K562 (cell line): Measurements from ENCODE around the gene TTC21A. TPM values are rescaled to one million over a fixed set of nuclear protein-coding genes. Genes with fewer than 3 reads are reported as not detected.

Experiments
- BHLHE40 ChIP-seq: IDR thresholded peaks from 2 replicates; pipeline ENCODE4 v1.6.1; 2011; ENCODE audit warnings: low read length, improper control_type of control experiment
- CBFA2T2 ChIP-seq: fragments of 450-650 bp; conservative IDR thresholded peaks from 2 replicates; pipeline ENCODE4 v1.6.1; 2017; ENCODE audit warnings: mild to moderate bottlenecking
- JUND ChIP-seq, 2 experiments: IDR thresholded peaks; 2 replicates in 1 of 2; 3 replicates in 1 of 2; pipeline ENCODE4 v1.6.1; 2011; ENCODE audit warnings: borderline replicate concordance in 2 of 2, low read depth in 2 of 2, low read length in 2 of 2, improper control_type of control experiment in 1 of 2, missing biosample characterization in 1 of 2, missing genetic modification characterization in 1 of 2, missing genetic modification reagents in 1 of 2
- MEIS2 ChIP-seq: fragments of 450-650 bp; IDR thresholded peaks from 2 replicates; pipeline ENCODE4 v1.6.1; 2014; ENCODE audit warnings: mild to moderate bottlenecking; ENCODE audit not compliant: partially characterized antibody
- NFIX ChIP-seq: fragments of 250-450 bp; sonication (Bioruptor Pico); IDR thresholded peaks from 2 replicates; pipeline ENCODE4 v1.4.0; 2020; ENCODE audit warnings: low read depth, mild to moderate bottlenecking, moderate library complexity
- RBFOX2 ChIP-seq: fragments of 200-400 bp; formaldehyde crosslinking; IDR thresholded peaks from 2 replicates; pipeline ENCODE4 v1.6.1; 2017; ENCODE audit warnings: low read depth, mild to moderate bottlenecking, low read length, moderate library complexity
- SUPT5H ChIP-seq: fragments of 450-650 bp; IDR thresholded peaks from 2 replicates; pipeline ENCODE4 v1.6.1; 2016
- TEAD1 ChIP-seq, 2 experiments: fragments of 450-650 bp in 1 of 2; sonication (generic) in 1 of 2; formaldehyde crosslinking; IDR thresholded peaks; 2 replicates each; pipeline versions ENCODE4 v1.4.0 to v1.8.0; 2020 to 2022; ENCODE audit warnings: mild to moderate bottlenecking in 2 of 2, missing genetic modification reagents in 1 of 2
- U2AF2 ChIP-seq: fragments of 200-400 bp; formaldehyde crosslinking; optimal IDR thresholded peaks from 2 replicates; pipeline ENCODE3; 2017; ENCODE audit warnings: low read depth, mild to moderate bottlenecking, low read length
- ZNF766 ChIP-seq: fragments of 200-800 bp; sonication (Bioruptor generic); conservative IDR thresholded peaks from 2 replicates; pipeline ENCODE4 v1.6.1; 2016; ENCODE audit warnings: missing genetic modification characterization, missing compliant biosample characterization
- polyA plus RNA-seq, 8 experiments: library from polyadenylated mRNA; depleted of rRNA in 4 of 8; stranded (reverse) in 5 of 8; unstranded in 3 of 8; fragments of >200 nt; fragmentation: Nextera tagmentation in 2 of 8; fragmentation: Illumina TruSeq in 1 of 8; extraction: Ambion mirVana in 2 of 8; extraction: Trizol in 1 of 8; gene quantifications; 2 replicates each; pipeline versions ENCODE4 v1.2.1 to v1.2.3, GENCODE V29; 2011 to 2014; ENCODE audit warnings: inconsistent platforms in 1 of 8, missing spikeins in 1 of 8
- total RNA-seq, 7 experiments: library from RNA; depleted of rRNA in 6 of 7; stranded (reverse); fragments of >200 nt in 6 of 7; fragmentation: Illumina TruSeq in 2 of 7; extraction: Trizol in 2 of 7; gene quantifications; 2 replicates each; pipeline versions ENCODE4 v1.2.1 to v1.2.3, GENCODE V29; 2011 to 2021; ENCODE audit warnings: low replicate concordance in 1 of 7
- TF ChIP-seq, protein P1 (sequence below), 2 experiments: fragments of 150-350 bp in 1 of 2; IDR thresholded peaks; 2 replicates each; pipeline ENCODE4 v1.6.1; 2012 to 2016; ENCODE audit warnings: low read depth in 2 of 2, low read length in 2 of 2, mild to moderate bottlenecking in 1 of 2, moderate library complexity in 1 of 2
- TF ChIP-seq, protein P2 (sequence below): fragments of 250-450 bp; sonication (Bioruptor Pico); IDR thresholded peaks from 2 replicates; pipeline ENCODE4 v1.4.0; 2020; ENCODE audit warnings: borderline replicate concordance
- TF ChIP-seq, protein P3 (sequence below), 2 experiments: fragments of 450-650 bp; IDR thresholded peaks; 2 replicates each; pipeline ENCODE4 v1.6.1; 2018; ENCODE audit warnings: mild to moderate bottlenecking in 2 of 2, low read depth in 1 of 2; ENCODE audit not compliant: partially characterized antibody in 2 of 2

Gene TTC21A
- total and polyA plus RNA-seq, 9 of the 15 experiments (the other 6 are each of a cell fraction or from before 2014, with no cell fraction given), result 0.22 to 1.4 (median 0.70) TPM

DNA sequence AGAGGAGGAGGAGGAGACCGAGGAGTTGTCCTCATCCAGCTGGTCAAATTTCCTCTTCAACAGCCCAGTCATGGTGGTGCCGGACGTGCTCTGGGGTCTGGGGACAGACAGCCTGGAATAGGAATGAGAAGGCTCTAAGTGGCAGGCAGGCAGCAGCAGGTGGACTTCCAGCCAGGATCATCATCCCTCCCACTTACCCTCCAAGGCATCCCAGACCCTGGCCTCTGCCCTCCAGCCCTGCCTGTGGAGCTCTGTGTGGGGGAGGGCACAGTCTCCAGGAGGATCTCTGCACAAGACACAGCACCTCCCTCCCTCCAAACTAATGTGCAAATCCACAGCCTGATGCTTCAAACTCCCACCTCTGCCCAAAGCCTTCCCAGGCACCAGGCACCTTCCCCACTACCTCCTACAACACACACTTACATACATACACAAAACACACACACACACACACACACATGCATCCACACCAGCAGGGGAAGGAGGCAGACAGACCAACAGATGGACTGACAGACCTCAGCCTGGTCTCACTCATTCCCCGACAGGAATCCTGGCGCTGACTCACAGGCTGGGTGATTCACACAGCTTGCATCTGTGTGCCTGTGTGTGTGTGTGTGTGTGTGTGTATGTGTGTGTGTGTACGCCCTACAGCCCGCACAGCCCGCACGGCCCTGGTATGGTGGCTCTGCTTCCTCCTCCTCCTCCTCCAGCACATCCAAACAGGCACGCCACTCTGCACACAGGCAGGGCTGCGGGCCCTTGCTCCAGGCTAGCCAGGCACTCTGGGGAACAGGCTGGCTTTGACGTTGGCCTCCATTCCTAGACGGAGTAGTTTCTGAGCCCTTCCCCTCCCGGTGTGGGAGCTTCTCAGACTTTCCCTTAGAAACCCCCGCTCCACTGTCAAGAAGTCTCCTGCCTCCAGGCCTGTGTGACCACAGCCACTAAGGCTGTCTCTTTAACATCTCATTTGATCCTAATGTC lies 39.4 kb downstream of the TTC21A start (continued):
- TF ChIP-seq, protein P1, sequence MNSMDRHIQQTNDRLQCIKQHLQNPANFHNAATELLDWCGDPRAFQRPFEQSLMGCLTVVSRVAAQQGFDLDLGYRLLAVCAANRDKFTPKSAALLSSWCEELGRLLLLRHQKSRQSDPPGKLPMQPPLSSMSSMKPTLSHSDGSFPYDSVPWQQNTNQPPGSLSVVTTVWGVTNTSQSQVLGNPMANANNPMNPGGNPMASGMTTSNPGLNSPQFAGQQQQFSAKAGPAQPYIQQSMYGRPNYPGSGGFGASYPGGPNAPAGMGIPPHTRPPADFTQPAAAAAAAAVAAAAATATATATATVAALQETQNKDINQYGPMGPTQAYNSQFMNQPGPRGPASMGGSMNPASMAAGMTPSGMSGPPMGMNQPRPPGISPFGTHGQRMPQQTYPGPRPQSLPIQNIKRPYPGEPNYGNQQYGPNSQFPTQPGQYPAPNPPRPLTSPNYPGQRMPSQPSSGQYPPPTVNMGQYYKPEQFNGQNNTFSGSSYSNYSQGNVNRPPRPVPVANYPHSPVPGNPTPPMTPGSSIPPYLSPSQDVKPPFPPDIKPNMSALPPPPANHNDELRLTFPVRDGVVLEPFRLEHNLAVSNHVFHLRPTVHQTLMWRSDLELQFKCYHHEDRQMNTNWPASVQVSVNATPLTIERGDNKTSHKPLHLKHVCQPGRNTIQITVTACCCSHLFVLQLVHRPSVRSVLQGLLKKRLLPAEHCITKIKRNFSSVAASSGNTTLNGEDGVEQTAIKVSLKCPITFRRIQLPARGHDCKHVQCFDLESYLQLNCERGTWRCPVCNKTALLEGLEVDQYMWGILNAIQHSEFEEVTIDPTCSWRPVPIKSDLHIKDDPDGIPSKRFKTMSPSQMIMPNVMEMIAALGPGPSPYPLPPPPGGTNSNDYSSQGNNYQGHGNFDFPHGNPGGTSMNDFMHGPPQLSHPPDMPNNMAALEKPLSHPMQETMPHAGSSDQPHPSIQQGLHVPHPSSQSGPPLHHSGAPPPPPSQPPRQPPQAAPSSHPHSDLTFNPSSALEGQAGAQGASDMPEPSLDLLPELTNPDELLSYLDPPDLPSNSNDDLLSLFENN (IDR thresholded peaks at IDR 0.05; ENCODE audit: low read depth in 2 of 2, low read length in 2 of 2), result no peak
- TF ChIP-seq BHLHE40 (peak; percentile 43; the same call in 1 of the 2 replicates), ZNF766 (peak; percentile 45; the same call in 1 of the 2 replicates), RBFOX2 (peak; percentile 62), U2AF2 (no peak), SUPT5H (peak; percentile 29; the same call in 1 of the 2 replicates), JUND (IDR thresholded peaks at IDR 0.05; ENCODE audit: borderline replicate concordance, low read depth, low read length) (peak; percentile 95), JUND (tag; IDR thresholded peaks at IDR 0.05; ENCODE audit: borderline replicate concordance, low read depth, low read length) (peak; percentile 92; the same call in 2 of the 3 replicates), NFIX (CRISPR knock-in tag) (no peak), MEIS2 (no peak), TEAD1 (CRISPR knock-in tag; IDR thresholded peaks at IDR 0.05) (0 out of 4 replicates have a peak, but pooled peaks of 1 of the 2 experiments have one; percentile 33), CBFA2T2 (peak; percentile 32; the same call in 1 of the 2 replicates)
- TF ChIP-seq, protein P2, sequence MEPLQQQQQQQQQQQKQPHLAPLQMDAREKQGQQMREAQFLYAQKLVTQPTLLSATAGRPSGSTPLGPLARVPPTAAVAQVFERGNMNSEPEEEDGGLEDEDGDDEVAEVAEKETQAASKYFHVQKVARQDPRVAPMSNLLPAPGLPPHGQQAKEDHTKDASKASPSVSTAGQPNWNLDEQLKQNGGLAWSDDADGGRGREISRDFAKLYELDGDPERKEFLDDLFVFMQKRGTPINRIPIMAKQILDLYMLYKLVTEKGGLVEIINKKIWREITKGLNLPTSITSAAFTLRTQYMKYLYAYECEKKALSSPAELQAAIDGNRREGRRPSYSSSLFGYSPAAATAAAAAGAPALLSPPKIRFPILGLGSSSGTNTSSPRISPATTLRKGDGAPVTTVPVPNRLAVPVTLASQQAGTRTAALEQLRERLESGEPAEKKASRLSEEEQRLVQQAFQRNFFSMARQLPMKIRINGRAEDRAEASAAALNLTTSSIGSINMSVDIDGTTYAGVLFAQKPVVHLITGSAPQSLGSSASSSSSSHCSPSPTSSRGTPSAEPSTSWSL (CRISPR knock-in tag), result no peak
- TF ChIP-seq, protein P3, sequence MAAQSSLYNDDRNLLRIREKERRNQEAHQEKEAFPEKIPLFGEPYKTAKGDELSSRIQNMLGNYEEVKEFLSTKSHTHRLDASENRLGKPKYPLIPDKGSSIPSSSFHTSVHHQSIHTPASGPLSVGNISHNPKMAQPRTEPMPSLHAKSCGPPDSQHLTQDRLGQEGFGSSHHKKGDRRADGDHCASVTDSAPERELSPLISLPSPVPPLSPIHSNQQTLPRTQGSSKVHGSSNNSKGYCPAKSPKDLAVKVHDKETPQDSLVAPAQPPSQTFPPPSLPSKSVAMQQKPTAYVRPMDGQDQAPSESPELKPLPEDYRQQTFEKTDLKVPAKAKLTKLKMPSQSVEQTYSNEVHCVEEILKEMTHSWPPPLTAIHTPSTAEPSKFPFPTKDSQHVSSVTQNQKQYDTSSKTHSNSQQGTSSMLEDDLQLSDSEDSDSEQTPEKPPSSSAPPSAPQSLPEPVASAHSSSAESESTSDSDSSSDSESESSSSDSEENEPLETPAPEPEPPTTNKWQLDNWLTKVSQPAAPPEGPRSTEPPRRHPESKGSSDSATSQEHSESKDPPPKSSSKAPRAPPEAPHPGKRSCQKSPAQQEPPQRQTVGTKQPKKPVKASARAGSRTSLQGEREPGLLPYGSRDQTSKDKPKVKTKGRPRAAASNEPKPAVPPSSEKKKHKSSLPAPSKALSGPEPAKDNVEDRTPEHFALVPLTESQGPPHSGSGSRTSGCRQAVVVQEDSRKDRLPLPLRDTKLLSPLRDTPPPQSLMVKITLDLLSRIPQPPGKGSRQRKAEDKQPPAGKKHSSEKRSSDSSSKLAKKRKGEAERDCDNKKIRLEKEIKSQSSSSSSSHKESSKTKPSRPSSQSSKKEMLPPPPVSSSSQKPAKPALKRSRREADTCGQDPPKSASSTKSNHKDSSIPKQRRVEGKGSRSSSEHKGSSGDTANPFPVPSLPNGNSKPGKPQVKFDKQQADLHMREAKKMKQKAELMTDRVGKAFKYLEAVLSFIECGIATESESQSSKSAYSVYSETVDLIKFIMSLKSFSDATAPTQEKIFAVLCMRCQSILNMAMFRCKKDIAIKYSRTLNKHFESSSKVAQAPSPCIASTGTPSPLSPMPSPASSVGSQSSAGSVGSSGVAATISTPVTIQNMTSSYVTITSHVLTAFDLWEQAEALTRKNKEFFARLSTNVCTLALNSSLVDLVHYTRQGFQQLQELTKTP (IDR thresholded peaks at IDR 0.05; ENCODE audit: low read depth in 1 of 2, partially characterized antibody in 2 of 2), result no peak
